MG63 (cell line): Measurements from ENCODE around the gene FUOM. TPM values are rescaled to one million over a fixed set of nuclear protein-coding genes. Genes with fewer than 3 reads are reported as not detected.

Source experiments
- DNase-seq: peaks from one replicate; pipeline ENCODE4 v3.0.0-alpha.2; 2020
- H3K27me3 ChIP-seq: fragments of 250-450 bp; sonication (Bioruptor Pico); 2 replicates; pipeline ENCODE4 v1.5.1; 2020; ENCODE audit warnings: mild to moderate bottlenecking, moderate library complexity
- H3K36me3 ChIP-seq: fragments of 250-450 bp; sonication (Bioruptor Pico); 2 replicates; pipeline ENCODE4 v1.5.1; 2020; ENCODE audit warnings: mild to moderate bottlenecking, moderate library complexity
- H3K4me3 ChIP-seq: fragments of 250-450 bp; sonication (Bioruptor Pico); 2 replicates; pipeline ENCODE4 v1.5.1; 2020; ENCODE audit warnings: mild to moderate bottlenecking, moderate library complexity
- H3K9me3 ChIP-seq: fragments of 250-450 bp; sonication (Bioruptor Pico); 2 replicates; pipeline ENCODE4 v1.5.1; 2020; ENCODE audit warnings: mild to moderate bottlenecking, moderate library complexity
- total RNA-seq: library from RNA; depleted of rRNA; stranded (reverse); fragments of >200 nt; shearing (Covaris generic); gene quantifications from 2 replicates; pipeline ENCODE4 v1.2.3, GENCODE V29; 2014; ENCODE audit warnings: low replicate concordance

The FUOM gene
- total RNA-seq, 1 experiment from 2014 or later: 50.8 TPM

- no peak overlapping the region for H3K4me3 ChIP-seq
- no peak for DNase-seq
- peaks cover 4% of the 10 kb centered on the region for H3K9me3 ChIP-seq
- H3K27me3 ChIP-seq: no peaks in the 10 kb centered on the region
- no peaks in the 10 kb centered on the region; the same call in none of the 2 replicates for H3K36me3 ChIP-seq
These were observed 41.6 kb downstream of the FUOM start for GRCh38 chr10:133316266-133316665.

GRCh38 chr10:133315847-133316246 is 42.0 kb downstream of the FUOM start:
- no peaks in the 10 kb centered on the region; the same call in none of the 2 replicates for H3K36me3 ChIP-seq
- no peak overlapping the region for H3K4me3 ChIP-seq
- DNase-seq: no peak
- H3K27me3 ChIP-seq: no peaks in the 10 kb centered on the region
- H3K9me3 ChIP-seq: peaks cover 2% of the 10 kb centered on the region

GRCh38 chr10:133314911-133315310 is 42.9 kb downstream of the FUOM start:
- H3K9me3 ChIP-seq: no peaks in the 10 kb centered on the region; the same call in 1 of the 2 replicates
- H3K36me3 ChIP-seq: peaks cover 4% of the 10 kb centered on the region
- H3K27me3 ChIP-seq: no peaks in the 10 kb centered on the region
- DNase-seq: no peak
- H3K4me3 ChIP-seq: no peak overlapping the region

- Histone ChIP-seq H3K36me3 (peaks cover 11% of the 10 kb centered on the region), H3K9me3 (no peaks in the 10 kb centered on the region; the same call in 1 of the 2 replicates), H3K4me3 (no peak overlapping the region), H3K27me3 (no peaks in the 10 kb centered on the region)
- no peak for DNase-seq
These were observed 44.6 kb downstream of the FUOM start for GRCh38 chr10:133313192-133313591.

GRCh38 chr10:133312769-133313145 is 45.1 kb downstream of the FUOM start:
- Histone ChIP-seq H3K27me3 (no peaks in the 10 kb centered on the region), H3K36me3 (peaks cover 11% of the 10 kb centered on the region), H3K4me3 (no peak overlapping the region), H3K9me3 (no peaks in the 10 kb centered on the region; the same call in 1 of the 2 replicates)
- no peak for DNase-seq

GRCh38 chr10:133312016-133312768 is 45.6 kb downstream of the FUOM start:
- Histone ChIP-seq H3K27me3 (no peaks in the 10 kb centered on the region), H3K9me3 (no peaks in the 10 kb centered on the region; the same call in 1 of the 2 replicates), H3K4me3 (no peak overlapping the region), H3K36me3 (peaks cover 13% of the 10 kb centered on the region)
- DNase-seq: no peak

- H3K9me3 ChIP-seq: no peaks in the 10 kb centered on the region; the same call in 1 of the 2 replicates
- H3K27me3 ChIP-seq: no peaks in the 10 kb centered on the region
- H3K36me3 ChIP-seq: peaks cover 14% of the 10 kb centered on the region
These were observed 46.2 kb downstream of the FUOM start for GRCh38 chr10:133311570-133311969.

GRCh38 chr10:133310789-133311188 is 47.0 kb downstream of the FUOM start:
- Histone ChIP-seq H3K4me3 (no peak overlapping the region), H3K9me3 (no peaks in the 10 kb centered on the region), H3K36me3 (peaks cover 14% of the 10 kb centered on the region), H3K27me3 (no peaks in the 10 kb centered on the region)
- DNase-seq: no peak

More at GRCh38 chr10:133311570-133311969, 46.2 kb downstream of the FUOM start:
- no peak overlapping the region for H3K4me3 ChIP-seq
- DNase-seq: no peak

DNA sequence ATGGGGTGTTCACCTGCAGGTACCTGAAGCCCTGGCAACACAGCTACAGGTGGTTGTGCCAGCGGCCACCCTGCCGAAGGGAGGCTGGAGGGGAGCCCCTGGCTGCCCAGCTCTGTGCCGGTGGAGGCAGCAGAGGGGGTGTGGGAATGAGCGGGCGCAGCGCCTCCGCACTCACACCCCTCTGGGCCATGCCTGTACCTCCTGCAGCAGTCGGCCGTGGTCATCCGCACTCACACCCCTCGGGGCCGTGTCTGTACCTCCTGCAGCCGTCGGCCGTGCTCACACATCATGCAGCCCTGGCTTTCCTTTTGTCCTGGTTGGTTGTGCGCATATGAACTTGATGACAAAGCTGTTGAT is 47.4 kb downstream of the FUOM start:
- peaks cover 16% of the 10 kb centered on the region for H3K36me3 ChIP-seq

DNA sequence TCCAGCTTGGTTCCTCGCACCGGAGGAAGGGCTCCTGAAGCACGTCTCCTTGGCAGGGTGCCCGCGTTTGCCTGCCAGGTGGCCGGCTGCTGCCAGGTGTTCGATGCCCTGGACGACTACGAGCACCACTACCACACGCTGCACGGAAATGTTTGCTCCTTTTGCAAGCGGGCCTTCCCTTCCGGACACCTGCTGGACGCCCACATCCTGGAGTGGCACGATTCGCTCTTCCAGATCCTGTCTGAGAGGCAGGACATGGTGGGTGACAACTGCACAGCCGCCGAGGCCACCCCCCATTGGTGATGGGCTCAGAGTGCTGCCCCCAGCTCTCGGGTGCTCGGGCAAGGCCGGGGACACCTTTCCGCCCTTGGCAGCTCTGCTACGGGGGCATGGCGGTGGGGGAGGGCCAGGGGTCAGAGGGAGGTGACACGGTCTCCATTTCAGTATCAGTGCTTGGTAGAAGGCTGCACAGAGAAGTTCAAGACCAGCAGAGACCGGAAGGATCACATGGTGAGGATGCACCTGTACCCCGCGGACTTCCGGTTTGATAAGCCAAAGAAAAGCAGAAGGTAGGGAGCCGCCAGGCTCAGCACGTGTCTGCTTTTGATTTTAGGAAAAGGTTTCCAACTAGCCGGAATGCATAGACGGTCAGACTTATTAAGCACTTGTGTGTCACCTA is 48.0 kb downstream of the FUOM start:
- Histone ChIP-seq H3K36me3 (peaks cover 17% of the 10 kb centered on the region), H3K27me3 (no peaks in the 10 kb centered on the region), H3K9me3 (no peaks in the 10 kb centered on the region), H3K4me3 (no peak overlapping the region)
- DNase-seq: no peak

More for the DNA sequence above, 47.4 kb downstream of the FUOM start:
- DNase-seq: no peak
- Histone ChIP-seq H3K27me3 (no peaks in the 10 kb centered on the region), H3K4me3 (no peak overlapping the region), H3K9me3 (no peaks in the 10 kb centered on the region)

GRCh38 chr10:133309100-133309719 is 48.6 kb downstream of the FUOM start:
- H3K9me3 ChIP-seq: no peaks in the 10 kb centered on the region
- peaks cover 17% of the 10 kb centered on the region for H3K36me3 ChIP-seq
- peak overlapping the region; percentile 76 for H3K4me3 ChIP-seq
- DNase-seq: peak; percentile 82
- H3K27me3 ChIP-seq: no peaks in the 10 kb centered on the region

- Histone ChIP-seq H3K4me3 (peak within 1 kb of the TSS; percentile 76), H3K27me3 (no peaks in the 10 kb centered on the region), H3K36me3 (peaks cover 17% of the 10 kb centered on the region), H3K9me3 (no peaks in the 10 kb centered on the region)
- DNase-seq: peak; percentile 88
These were observed 49.3 kb downstream of the FUOM start, which contains the start of the genes TUBGCP2 and ZNF511 for GRCh38 chr10:133308421-133309099. Gene TUBGCP2 (minus strand): TSS chr10:133308872. CDS start chr10:133302941, 5,931 bp downstream. Gene ZNF511 (plus strand): TSS chr10:133308914. CDS start chr10:133308944, 30 bp downstream.

DNA sequence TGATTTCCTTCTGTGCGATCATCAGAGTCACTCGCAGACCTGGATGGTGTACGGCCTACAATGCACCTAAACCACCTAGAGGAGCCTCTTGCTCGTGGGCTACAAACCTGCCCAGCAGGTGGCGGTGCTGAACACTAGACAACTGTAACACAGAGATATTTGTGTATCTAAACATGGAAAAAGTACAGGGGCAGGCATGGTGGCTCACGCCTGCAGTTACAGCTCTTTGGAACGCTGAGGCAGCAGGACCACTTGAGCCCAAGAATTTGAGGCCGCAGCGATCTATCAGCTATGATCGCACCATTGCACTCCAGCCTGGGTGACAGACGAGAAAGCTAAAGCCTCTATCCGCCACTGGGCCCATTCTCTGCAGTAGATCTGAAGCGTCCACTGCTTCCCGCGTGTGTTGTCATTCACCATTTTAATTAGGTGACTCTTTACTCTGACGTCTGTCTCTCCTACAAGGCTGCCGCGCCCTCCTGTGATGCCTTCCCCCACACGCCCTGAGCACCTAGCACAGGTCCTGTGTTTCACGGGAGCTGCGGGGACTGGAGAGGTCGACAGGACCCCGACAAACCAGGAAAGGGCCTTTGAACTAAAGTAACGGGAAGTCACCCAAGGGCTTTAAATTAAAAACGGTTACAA is 49.9 kb downstream of the FUOM start:
- H3K36me3 ChIP-seq: peaks cover 17% of the 10 kb centered on the region
- DNase-seq: peak; percentile 58
- H3K27me3 ChIP-seq: no peaks in the 10 kb centered on the region
- no peaks in the 10 kb centered on the region for H3K9me3 ChIP-seq
- H3K4me3 ChIP-seq: peak overlapping the region; percentile 76

GRCh38 chr10:133306941-133307379 is 50.9 kb downstream of the FUOM start:
- no peaks in the 10 kb centered on the region for H3K27me3 ChIP-seq
- DNase-seq: no peak
- no peaks in the 10 kb centered on the region for H3K9me3 ChIP-seq
- peak overlapping the region; percentile 76; the same call in 1 of the 2 replicates for H3K4me3 ChIP-seq
- peaks cover 17% of the 10 kb centered on the region for H3K36me3 ChIP-seq

- no peaks in the 10 kb centered on the region for H3K9me3 ChIP-seq
- no peak for DNase-seq
- no peak overlapping the region for H3K4me3 ChIP-seq
- no peaks in the 10 kb centered on the region for H3K27me3 ChIP-seq
- H3K36me3 ChIP-seq: peaks cover 19% of the 10 kb centered on the region
These were observed 51.7 kb downstream of the FUOM start for GRCh38 chr10:133306097-133306476.
